WI38 (cell line): Measurements from ENCODE around the gene ASCL5.

ENCODE experiments used
- H3K4me3 ChIP-seq: 2 replicates; pipeline ENCODE4 v1.5.1; 2011; ENCODE audit warnings: low read depth, mild to moderate bottlenecking, control low read depth, low read length
- CTCF ChIP-seq: IDR thresholded peaks from 2 replicates; pipeline ENCODE4 v1.5.1; 2012; ENCODE audit warnings: low read depth, mild to moderate bottlenecking, control low read depth, low read length

The ASCL5 gene

GRCh38 chr1:201157949-201158348 lies 31.0 kb upstream of the ASCL5 start:
- no peak for TF ChIP-seq CTCF
- no peak overlapping the region for H3K4me3 ChIP-seq

GRCh38 chr1:201156819-201157218 lies 29.8 kb upstream of the ASCL5 start:
- H3K4me3 ChIP-seq, result no peak overlapping the region
- no peak for TF ChIP-seq CTCF

- H3K4me3 ChIP-seq, result no peak overlapping the region
- no peak for TF ChIP-seq CTCF
These were observed 29.4 kb upstream of the ASCL5 start for GRCh38 chr1:201156346-201156745.

- H3K4me3 ChIP-seq, result no peak overlapping the region
- TF ChIP-seq CTCF, result no peak
These were observed 28.4 kb upstream of the ASCL5 start for GRCh38 chr1:201155354-201155753.

GRCh38 chr1:201154389-201155165 lies 27.6 kb upstream of the ASCL5 start, which contains the start of gene TMEM9:
Gene TMEM9 (minus strand): TSS chr1:201154474. CDS start chr1:201153923, 551 bp downstream.
- TF ChIP-seq CTCF, result no peak
- H3K4me3 ChIP-seq, result peak within 1 kb of the TSS; percentile 79

GRCh38 chr1:201153474-201154388 lies 26.7 kb upstream of the ASCL5 start:
- no peak for TF ChIP-seq CTCF
- peak overlapping the region; percentile 79 for H3K4me3 ChIP-seq

- TF ChIP-seq CTCF, result 0 out of 2 replicates have a peak, but pooled peaks have one; percentile 6
- H3K4me3 ChIP-seq, result no peak overlapping the region
These were observed 22.4 kb upstream of the ASCL5 start for GRCh38 chr1:201149400-201149799.
